ENCODE results near the gene INTS1. TPM values are rescaled to one million over a fixed set of nuclear protein-coding genes. Genes with fewer than 3 reads are reported as not detected.

INTS1 gene
- polyA plus RNA-seq, 2 of the 4 experiments (the other 2 are of a cell fraction), result 14.6 to 48.1 TPM

GRCh38 chr7:1514995-1515401 is 10.8 kb upstream of the INTS1 start:
- Histone ChIP-seq H3K4me1 (peaks cover 62% of the 10 kb centered on the region), H3K9me3 (peaks cover 18% of the 10 kb centered on the region), H3K27ac (peak overlapping the region; percentile 95 to 98), H3K4me3 (no peak overlapping the region), H3K4me2 (peak overlapping the region; percentile 38)
- ChIA-PET POLR2A (no interaction called here), CTCF (interaction anchor here (1.0 to 7.8 kb wide), 5 partner anchors 8 to 46 kb away, joined by 3 to 64 read pairs (median 5); partner anchors contain the start of gene INTS1)
- ATAC-seq, result no peak; a peak in 2 of 6 replicates
- DNase-seq (ENCODE audit: low read depth in 1 of 2, low spot score in 1 of 2), result peak in 1 of 2 experiments; percentile 70
- TF ChIP-seq MAFK (IDR thresholded peaks at IDR 0.05; ENCODE audit: partially characterized antibody), result peak; percentile 95
- TF ChIP-seq PBX3 (IDR thresholded peaks at IDR 0.05), result no peak
- peak; percentile 56; the same call in 1 of the 2 replicates for TF ChIP-seq HOXB13 (CRISPR knock-in tag; IDR thresholded peaks at IDR 0.05; ENCODE audit: low read depth)
- no peak for TF ChIP-seq FOSB (CRISPR knock-in tag; IDR thresholded peaks at IDR 0.05)
- TF ChIP-seq FOXS1 (CRISPR knock-in tag; IDR thresholded peaks at IDR 0.05), result 0 out of 2 replicates have a peak, but pooled peaks have one; percentile 25
- TF ChIP-seq E2F6 (IDR thresholded peaks at IDR 0.05; ENCODE audit: borderline replicate concordance, low read depth), result no peak
- TF ChIP-seq NFE2L2 (conservative IDR thresholded peaks at IDR 0.05; ENCODE audit: low read length), result peak; percentile 72; the same call in 1 of the 2 replicates
- WGBS (ENCODE audit: missing lambda C conversion rate), result 51% methylated on average over 4 of the region's 4 CpGs
- no peak for FAIRE-seq

DNA sequence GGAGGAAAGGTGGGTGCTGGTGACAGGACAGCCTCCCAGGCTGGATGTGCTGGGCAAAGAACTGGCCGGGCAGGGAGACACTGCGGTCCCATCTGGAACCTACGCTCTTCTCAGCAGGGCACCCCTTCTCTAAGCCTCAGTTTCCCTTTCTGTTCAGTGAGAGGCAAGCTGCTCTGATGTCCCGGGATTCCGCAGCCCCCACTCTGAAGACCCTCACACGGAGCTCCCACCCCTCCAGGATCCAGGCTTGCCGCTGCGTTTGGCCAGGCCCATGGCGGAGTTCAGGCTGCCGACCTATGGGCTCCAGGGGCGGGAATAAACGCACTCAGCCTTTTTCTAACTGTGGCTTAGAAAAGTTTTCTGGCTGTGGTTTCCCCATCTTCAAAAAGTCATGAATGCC is 10.2 kb upstream of the INTS1 start:
- H3K4me3 ChIP-seq, result no peak overlapping the region
- peak overlapping the region; percentile 95 to 98 for H3K27ac ChIP-seq
- TF ChIP-seq, protein P1, sequence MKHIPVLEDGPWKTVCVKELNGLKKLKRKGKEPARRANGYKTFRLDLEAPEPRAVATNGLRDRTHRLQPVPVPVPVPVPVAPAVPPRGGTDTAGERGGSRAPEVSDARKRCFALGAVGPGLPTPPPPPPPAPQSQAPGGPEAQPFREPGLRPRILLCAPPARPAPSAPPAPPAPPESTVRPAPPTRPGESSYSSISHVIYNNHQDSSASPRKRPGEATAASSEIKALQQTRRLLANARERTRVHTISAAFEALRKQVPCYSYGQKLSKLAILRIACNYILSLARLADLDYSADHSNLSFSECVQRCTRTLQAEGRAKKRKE (CRISPR knock-in tag; IDR thresholded peaks at IDR 0.05; ENCODE audit: low read depth), result 0 out of 2 replicates have a peak, but pooled peaks have one; percentile 23
- TF ChIP-seq HOXB13 (CRISPR knock-in tag; IDR thresholded peaks at IDR 0.05; ENCODE audit: low read depth), result peak; percentile 60
- no peak for TF ChIP-seq POLR2A (IDR thresholded peaks at IDR 0.05; ENCODE audit: low read length)
- ATAC-seq, result no peak
- peaks cover 58% of the 10 kb centered on the region for H3K4me1 ChIP-seq
- DNase-seq (ENCODE audit: low read depth in 1 of 2, low spot score in 1 of 2), result no peak
- ChIA-PET POLR2A (interaction anchor here (1.0 kb wide), 1 partner anchor 19 kb away, joined by 3 read pairs; no protein-coding TSS in a partner anchor), CTCF (interaction anchor here (1.3 to 7.8 kb wide), 3 partner anchors 8 to 44 kb away, joined by 3 to 64 read pairs (median 13); partner anchors contain the start of genes INTS1 and TMEM184A)
- H3K9me3 ChIP-seq, result peaks cover 13% of the 10 kb centered on the region
- 91% methylated on average over 12 of the region's 12 CpGs for WGBS (ENCODE audit: missing lambda C conversion rate)
- 0 out of 3 replicates have a peak overlapping the region, but pooled peaks have one; percentile 68 for H3K4me2 ChIP-seq
- no peak for FAIRE-seq

GRCh38 chr7:1513657-1514095 is 9.5 kb upstream of the INTS1 start:
- 58% methylated on average over 19 of the region's 20 CpGs for WGBS (ENCODE audit: missing lambda C conversion rate)
- DNase-seq (ENCODE audit: low read depth in 1 of 2, low spot score in 1 of 2) (peak in 1 of 2 experiments; percentile 36), FAIRE-seq (no peak), ATAC-seq (peak in 1 of 2 experiments; percentile 15; a peak in 2 of 6 replicates)
- TF ChIP-seq HOXB13 (CRISPR knock-in tag; IDR thresholded peaks at IDR 0.05; ENCODE audit: low read depth), result peak; percentile 71; the same call in 1 of the 2 replicates
- no peak for TF ChIP-seq KDM1A (IDR thresholded peaks at IDR 0.05; ENCODE audit: low read depth)
- peak; percentile 86 for TF ChIP-seq EHF (CRISPR knock-in tag; IDR thresholded peaks at IDR 0.05)
- no peak for TF ChIP-seq RNF2 (IDR thresholded peaks at IDR 0.05; ENCODE audit: borderline replicate concordance, low read depth)
- 0 out of 2 replicates have a peak, but pooled peaks have one; percentile 24 for TF ChIP-seq HEYL (CRISPR knock-in tag; IDR thresholded peaks at IDR 0.05)
- 0 out of 5 replicates have a peak, but pooled peaks of 1 of the 2 experiments have one; percentile 7 for TF ChIP-seq EP300 (IDR thresholded peaks at IDR 0.05)
- TF ChIP-seq, protein P2, sequence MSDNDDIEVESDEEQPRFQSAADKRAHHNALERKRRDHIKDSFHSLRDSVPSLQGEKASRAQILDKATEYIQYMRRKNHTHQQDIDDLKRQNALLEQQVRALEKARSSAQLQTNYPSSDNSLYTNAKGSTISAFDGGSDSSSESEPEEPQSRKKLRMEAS (IDR thresholded peaks at IDR 0.05), result no peak; the same call in 1 of the 2 replicates
- 0 out of 2 replicates have a peak, but pooled peaks have one; percentile 12 for TF ChIP-seq E2F6 (IDR thresholded peaks at IDR 0.05; ENCODE audit: borderline replicate concordance, low read depth)
- TF ChIP-seq ZNF302 (CRISPR knock-in tag; IDR thresholded peaks at IDR 0.05), result peak; percentile 64; the same call in 1 of the 2 replicates
- TF ChIP-seq, protein P1 (CRISPR knock-in tag; IDR thresholded peaks at IDR 0.05; ENCODE audit: low read depth), result peak; percentile 29; the same call in 1 of the 2 replicates
- TF ChIP-seq MAZ (IDR thresholded peaks at IDR 0.05; ENCODE audit: borderline replicate concordance, low read depth, low read length), result no peak
- no peak; a peak in 1 of 5 replicates for TF ChIP-seq RAD21 (conservative IDR thresholded peaks at IDR 0.05 in 1 of 2, IDR thresholded peaks at IDR 0.05 in 1 of 2)
- ChIA-PET CTCF (interaction anchor here (0.8 to 7.8 kb wide), 4 partner anchors 7 to 45 kb away, joined by 3 to 64 read pairs (median 8); partner anchors contain the start of genes INTS1 and TMEM184A), POLR2A (interaction anchor here (1.0 to 1.3 kb wide), 3 partner anchors 18 to 42 kb away, joined by 3 to 5 read pairs (median 4); partner anchors contain the start of gene TMEM184A)
- Histone ChIP-seq H3K9me3 (peaks cover 7% of the 10 kb centered on the region; the same call in 2 of the 3 replicates), H3K4me3 (no peak overlapping the region), H3K4me1 (peaks cover 58% of the 10 kb centered on the region), H3K27ac (peak overlapping the region; percentile 95 to 98), H3K4me2 (peak overlapping the region; percentile 68)

Data from A549 (cell line).